ENCODE data around the gene SEMA6B. TPM values are rescaled to one million over a fixed set of nuclear protein-coding genes. Genes with fewer than 3 reads are reported as not detected.

The SEMA6B gene
- total and polyA plus RNA-seq, 2 donors (not counting 3 experiments of a cell fraction or from before 2014, with no cell fraction given), result 97.8 to 176 TPM

- H4K20me1 ChIP-seq (replicated peaks; ENCODE audit: control insufficient read depth, extremely low read depth, insufficient read depth, low read length), result no peaks in the 10 kb centered on the region
- TF ChIP-seq EZH2 (IDR thresholded peaks at IDR 0.05; ENCODE audit: borderline replicate concordance, low read depth, low read length, severe bottlenecking), result no peak
- TF ChIP-seq JUN (IDR thresholded peaks at IDR 0.05; ENCODE audit: borderline replicate concordance, insufficient read depth, insufficient read length, low read depth), result no peak
- TF ChIP-seq CTCF (IDR thresholded peaks at IDR 0.05; ENCODE audit: extremely low read depth in 1 of 2, insufficient read depth in 1 of 2, low read depth in 1 of 2, low read length in 2 of 2), result no peak
- no peak for TF ChIP-seq FOS (IDR thresholded peaks at IDR 0.05; ENCODE audit: borderline replicate concordance, insufficient read depth, low read length)
- TF ChIP-seq POLR2AphosphoS5 (IDR thresholded peaks at IDR 0.05; ENCODE audit: insufficient read depth, low read depth, low read length), result no peak
- no peak for TF ChIP-seq MYC (IDR thresholded peaks at IDR 0.05; ENCODE audit: low read depth, low read length)
- TF ChIP-seq, protein P1, sequence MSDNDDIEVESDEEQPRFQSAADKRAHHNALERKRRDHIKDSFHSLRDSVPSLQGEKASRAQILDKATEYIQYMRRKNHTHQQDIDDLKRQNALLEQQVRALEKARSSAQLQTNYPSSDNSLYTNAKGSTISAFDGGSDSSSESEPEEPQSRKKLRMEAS (IDR thresholded peaks at IDR 0.05; ENCODE audit: insufficient read depth, insufficient read length), result no peak
- TF ChIP-seq GATA2 (IDR thresholded peaks at IDR 0.05; ENCODE audit: insufficient read depth, insufficient read length, low read depth, low read length), result no peak
- no peak for TF ChIP-seq POLR2A (IDR thresholded peaks at IDR 0.05; ENCODE audit: low read depth, low read length)
- H2AFZ ChIP-seq (ENCODE audit: low read depth, low read length), result no peak overlapping the region
- no peaks in the 10 kb centered on the region for H3K79me2 ChIP-seq (ENCODE audit: control insufficient read depth, insufficient read depth, low read length)
- BruUV-seq (replicated peaks), result no TSS peak
- DNase-seq (ENCODE audit: low read depth, low spot score) (no peak), FAIRE-seq (no peak)
- H3K27ac ChIP-seq (ENCODE audit: insufficient read depth, low read depth, low read length), result no peak overlapping the region
- H3K4me2 ChIP-seq (ENCODE audit: insufficient read depth, low read length), result no peak overlapping the region
- H3K4me3 ChIP-seq (replicated peaks in 1 of 3; ENCODE audit: insufficient read depth in 1 of 3, low read depth in 1 of 3, low read length in 3 of 3), result no peak overlapping the region
- H3K4me1 ChIP-seq (ENCODE audit: control insufficient read depth, extremely low read depth, insufficient read depth, low read length), result peaks cover 10% of the 10 kb centered on the region
- ChIA-PET CTCF (interaction anchor here (1.7 to 3.1 kb wide), 2 partner anchors 21 to 23 kb away, joined by 7 to 10 read pairs; no protein-coding TSS in a partner anchor), POLR2A (no interaction called here)
- intact Hi-C loops (cut with micrococcal nuclease) (no loop called here), dilution Hi-C loops (cut with MboI; ENCODE audit: extremely low pct_ligation_motif_present, low sequenced_read_pairs) (no loop called here)
- peaks cover 5 to 37% of the 10 kb centered on the region in 2 experiments for H3K36me3 ChIP-seq (ENCODE audit: control insufficient read depth in 2 of 2, extremely low read depth in 1 of 2, insufficient read depth in 2 of 2, low read length in 2 of 2)
- H3K27me3 ChIP-seq (ENCODE audit: control insufficient read depth in 2 of 2, insufficient read depth in 2 of 2, low read length in 2 of 2), result no peaks in the 10 kb centered on the region
- H3K9me3 ChIP-seq (replicated peaks; ENCODE audit: control insufficient read depth, insufficient read depth, low read length), result no peaks in the 10 kb centered on the region
- H3K9me1 ChIP-seq (replicated peaks; ENCODE audit: control insufficient read depth, extremely low read depth, insufficient read depth, low read length), result no peaks in the 10 kb centered on the region
- no peak overlapping the region for H3K9ac ChIP-seq (replicated peaks; ENCODE audit: extremely low read depth, insufficient read depth, low read length)
These were observed 57.0 kb downstream of the SEMA6B start for GRCh38 chr19:4502282-4503131.

All from endothelial cell of umbilical vein (primary cell).